Aorta (tissue), 5 donors: ENCODE results near the gene FGA. TPM values are rescaled to one million over a fixed set of nuclear protein-coding genes. Genes with fewer than 3 reads are reported as not detected.

Source experiments
- ATAC-seq: fragments of 200-7000 bp; cut with Tn5 transposase; one replicate; pipeline ENCODE4 v1.9.1; 2022; ENCODE audit warnings: moderate library complexity; ENCODE audit not compliant: low FRiP score
- DNase-seq, 2 donors: peaks; one replicate each; pipeline ENCODE4 v3.0.0-alpha.2; 2020
- H3K27ac ChIP-seq, 2 donors: one replicate each; pipeline ENCODE4 v1.5.1; 2013; ENCODE audit warnings: low read length in 2 of 2, mild to moderate bottlenecking in 2 of 2, moderate library complexity in 2 of 2, control low read depth in 1 of 2, inconsistent platforms in 1 of 2, low read depth in 1 of 2
- H3K27me3 ChIP-seq, 2 donors: one replicate each; pipeline ENCODE4 v1.6.1; 2013; ENCODE audit warnings: control low read depth in 1 of 2, low read length in 1 of 2, mild to moderate bottlenecking in 1 of 2, moderate library complexity in 1 of 2; ENCODE audit not compliant: insufficient read depth in 2 of 2, control insufficient read depth in 1 of 2
- H3K36me3 ChIP-seq, 2 donors: one replicate each; pipeline ENCODE4 v1.6.1; 2013; ENCODE audit warnings: control low read depth in 1 of 2, low read length in 1 of 2, mild to moderate bottlenecking in 1 of 2; ENCODE audit not compliant: insufficient read depth in 2 of 2, control insufficient read depth in 1 of 2
- H3K4me1 ChIP-seq, 2 donors: one replicate each; pipeline ENCODE4 v1.6.1; 2013; ENCODE audit warnings: low read length in 2 of 2, control low read depth in 1 of 2, mild to moderate bottlenecking in 1 of 2, moderate library complexity in 1 of 2; ENCODE audit not compliant: insufficient read depth in 2 of 2, control insufficient read depth in 1 of 2
- H3K4me3 ChIP-seq, 2 donors: one replicate each; pipeline ENCODE4 v1.5.1; 2013; ENCODE audit warnings: low read length in 2 of 2, control low read depth in 1 of 2, mild to moderate bottlenecking in 1 of 2
- H3K9me3 ChIP-seq: one replicate; pipeline ENCODE4 v1.6.1; 2013; ENCODE audit warnings: mild to moderate bottlenecking, low read length; ENCODE audit not compliant: control insufficient read depth
- WGBS, 2 donors: extraction: QIAGEN DNeasy Blood & Tissue Kit; methylation state at CpG; one replicate each; pipeline ENCODE4 v1.1.7; 2013; 5-methylcytosine and 5-hydroxymethylcytosine counted together
- intact Hi-C, 2 donors: fragments of 100-400 bp; cut with DNase I; formaldehyde crosslinking; loops; one replicate each; pipeline versions ENCODE4 v1.14.2 to v1.15.0; 2022
- polyA plus RNA-seq, 2 donors: library from polyadenylated mRNA; stranded (reverse); fragments of 200-250 nt; gene quantifications; one replicate each; pipeline ENCODE4 v1.2.3, GENCODE V29; 2013
- total RNA-seq, 2 donors: library from RNA; stranded (reverse); fragmentation: NEBNext Ultra II Directional; extraction: Animal tissue kit (Norgen Biotek cat#: 25700); gene quantifications; one replicate each; pipeline ENCODE4 v1.2.1, GENCODE V29; 2021
- donor health status: healthy with polysubstance abuse.
- donor health status: Bipolar disorder and iron deficiency.
- donor health status: DM: no; HTN: no; CAD: no.
- donor health status: DM: no; HTN: no; CAD: no.
- donor health status: DM: yes; HTN: yes; CAD: no.

FGA gene
- total and polyA plus RNA-seq, 4 donors, result 1.8 TPM; not detected in 3

GRCh38 chr4:154560824-154561231 is 29.7 kb downstream of the FGA start:
- 32 to 48% methylated on average over 4 of the region's 4 CpGs for WGBS, 2 donors
- intact Hi-C loops, result no loop called here
- Histone ChIP-seq H3K27me3 (no peaks in the 10 kb centered on the region), H3K4me1 (no peaks in the 10 kb centered on the region), H3K9me3 (no peaks in the 10 kb centered on the region), H3K36me3 (no peaks in the 10 kb centered on the region), H3K27ac (no peak overlapping the region), H3K4me3 (no peak overlapping the region)
- ATAC-seq (no peak), DNase-seq (no peak)

- Histone ChIP-seq H3K9me3 (no peaks in the 10 kb centered on the region), H3K4me3 (no peak overlapping the region), H3K27me3 (no peaks in the 10 kb centered on the region), H3K36me3 (no peaks in the 10 kb centered on the region), H3K27ac (no peak overlapping the region), H3K4me1 (no peaks in the 10 kb centered on the region)
- no peak for ATAC-seq
- WGBS, 2 donors, result 95 to 100% methylated on average over 1 of the region's 1 CpG
- intact Hi-C loops, result no loop called here
- DNase-seq, result no peak
Observed at GRCh38 chr4:154560419-154560801, 30.1 kb downstream of the FGA start.

- H3K4me1 ChIP-seq, result no peaks in the 10 kb centered on the region
- no peaks in the 10 kb centered on the region for H3K27me3 ChIP-seq
- no peaks in the 10 kb centered on the region for H3K9me3 ChIP-seq
- no peak overlapping the region for H3K4me3 ChIP-seq
- intact Hi-C loops, result loop anchor here (5.0 to 10.0 kb wide), 3 partner anchors 223 to 795 kb away; partner anchors contain the start of gene RBM46 (in 2 of the 2)
- DNase-seq, result no peak
- no peaks in the 10 kb centered on the region for H3K36me3 ChIP-seq
- ATAC-seq, result peak; percentile 54
- 76 to 79% methylated on average over 9 of the region's 9 CpGs for WGBS, 2 donors
- H3K27ac ChIP-seq, result no peak overlapping the region
Observed at GRCh38 chr4:154559494-154560418, 30.8 kb downstream of the FGA start.

- intact Hi-C loops, result loop anchor here (5.0 to 10.0 kb wide), 3 partner anchors 223 to 796 kb away; partner anchors contain the start of gene RBM46 (in 2 of the 2)
Observed at GRCh38 chr4:154559141-154559493, 31.4 kb downstream of the FGA start.

GRCh38 chr4:154551872-154552686 is 38.5 kb downstream of the FGA start:
- Histone ChIP-seq H3K27me3 (no peaks in the 10 kb centered on the region), H3K4me1 (peaks cover 0 to 3% of the 10 kb centered on the region in 2 donors), H3K36me3 (no peaks in the 10 kb centered on the region), H3K27ac (no peak overlapping the region), H3K9me3 (no peaks in the 10 kb centered on the region), H3K4me3 (no peak overlapping the region)
- peak; percentile 70 to 86 for DNase-seq
- peak; percentile 80 for ATAC-seq
- intact Hi-C loops, result loop anchor here (2.0 to 10.0 kb wide), 4 partner anchors 67 to 803 kb away; partner anchors contain the start of gene RBM46 (in 1 of the 2)
- WGBS, 2 donors, result 6 to 13% methylated on average over 6 of the region's 6 CpGs

More at GRCh38 chr4:154559141-154559493, 31.4 kb downstream of the FGA start:
- no peaks in the 10 kb centered on the region for H3K27me3 ChIP-seq
- WGBS, 2 donors, result 88 to 89% methylated on average over 1 of the region's 1 CpG
- DNase-seq (no peak), ATAC-seq (no peak)
- H3K4me3 ChIP-seq, result no peak overlapping the region
- H3K4me1 ChIP-seq, result no peaks in the 10 kb centered on the region
- no peak overlapping the region for H3K27ac ChIP-seq
- H3K9me3 ChIP-seq, result no peaks in the 10 kb centered on the region
- H3K36me3 ChIP-seq, result no peaks in the 10 kb centered on the region

- WGBS, 2 donors, result 0% methylated on average over 51 of the region's 51 CpGs
- Histone ChIP-seq H3K27ac (peak within 1 kb of the TSS; percentile 16 to 72), H3K4me3 (peak within 1 kb of the TSS; percentile 79 to 94), H3K36me3 (no peaks in the 10 kb centered on the region), H3K9me3 (no peaks in the 10 kb centered on the region), H3K4me1 (peaks cover 0 to 3% of the 10 kb centered on the region in 2 donors), H3K27me3 (no peaks in the 10 kb centered on the region)
- peak; percentile 100 for ATAC-seq
- peak; percentile 98 to 99 for DNase-seq
- intact Hi-C loops, result loop anchor here (2.0 to 10.0 kb wide), 4 partner anchors 69 to 805 kb away; partner anchors contain the start of gene RBM46 (in 1 of the 2)
Observed at GRCh38 chr4:154549894-154550790, 40.4 kb downstream of the FGA start, which contains the start of gene PLRG1. TSS of gene PLRG1 (minus strand) at chr4:154550400. CDS start at chr4:154550308, 92 bp downstream.

GRCh38 chr4:154545689-154546088 is 44.9 kb downstream of the FGA start:
- Histone ChIP-seq H3K36me3 (peaks cover 4% of the 10 kb centered on the region in 2 donors), H3K9me3 (no peaks in the 10 kb centered on the region), H3K4me3 (no peak overlapping the region), H3K27ac (no peak overlapping the region), H3K27me3 (no peaks in the 10 kb centered on the region), H3K4me1 (peaks cover 0 to 3% of the 10 kb centered on the region in 2 donors)
- WGBS, 2 donors, result 87 to 89% methylated on average over 4 of the region's 4 CpGs
- ATAC-seq, result no peak
- intact Hi-C loops, result no loop called here
- no peak for DNase-seq
